Mesendoderm (in vitro differentiated cells): ENCODE results near the gene GALNT9. TPM values are rescaled to one million over a fixed set of nuclear protein-coding genes. Genes with fewer than 3 reads are reported as not detected.
A peak's percentile ranks its signal among the peaks of the same experiment; 100 is the strongest.
"Not testable (repeated sequence)": the region's sequence is repeated elsewhere in the genome, so short reads cannot be mapped to it uniquely, and the experiment has no call there.

ENCODE experiments used
- DNase-seq: peaks from one replicate; pipeline ENCODE4 v3.0.0; 2013
- H2AK5ac ChIP-seq: 2 replicates; pipeline ENCODE4 v1.6.1; 2013; ENCODE audit warnings: low read length, inconsistent platforms
- H2BK120ac ChIP-seq: 2 replicates; pipeline ENCODE4 v1.6.1; 2013; ENCODE audit warnings: low read depth, mild to moderate bottlenecking, low read length, moderate library complexity, mixed read lengths
- H2BK15ac ChIP-seq: replicated peaks from 2 replicates; pipeline ENCODE4 v1.6.1; 2013; ENCODE audit warnings: low read depth, mild to moderate bottlenecking, moderate library complexity
- H2BK5ac ChIP-seq: 2 replicates; pipeline ENCODE4 v1.6.1; 2013; ENCODE audit warnings: low read length, inconsistent platforms
- H3K18ac ChIP-seq: 2 replicates; pipeline ENCODE4 v1.6.1; 2013; ENCODE audit warnings: mild to moderate bottlenecking, low read length, mixed read lengths
- H3K23ac ChIP-seq: one replicate; pipeline ENCODE4 v1.6.1; 2013; ENCODE audit warnings: low read length
- H3K27ac ChIP-seq: 2 replicates; pipeline ENCODE4 v1.5.1; 2013; ENCODE audit warnings: low read depth, mild to moderate bottlenecking, inconsistent platforms, low read length, moderate library complexity
- H3K27me3 ChIP-seq: 2 replicates; pipeline ENCODE4 v1.6.1; 2013; ENCODE audit warnings: low read length, control low read depth, mild to moderate bottlenecking, inconsistent platforms; ENCODE audit not compliant: insufficient read depth, poor library complexity
- H3K36me3 ChIP-seq: 2 replicates; pipeline ENCODE4 v1.6.1; 2013; ENCODE audit warnings: low read length, inconsistent platforms; ENCODE audit not compliant: control insufficient read depth, insufficient read depth
- H3K4ac ChIP-seq: one replicate; pipeline ENCODE4 v1.6.1; 2013; ENCODE audit warnings: low read depth, mild to moderate bottlenecking, low read length, moderate library complexity
- H3K4me1 ChIP-seq: 2 replicates; pipeline ENCODE4 v1.6.1; 2013; ENCODE audit warnings: low read depth, low read length, inconsistent platforms; ENCODE audit not compliant: control insufficient read depth
- H3K4me2 ChIP-seq: 2 replicates; pipeline ENCODE4 v1.6.1; 2013; ENCODE audit warnings: low read length
- H3K4me3 ChIP-seq: 2 replicates; pipeline ENCODE4 v1.5.1; 2013; ENCODE audit warnings: mild to moderate bottlenecking, low read length
- H3K56ac ChIP-seq: one replicate; pipeline ENCODE4 v1.6.1; 2013; ENCODE audit warnings: low read length
- H3K79me1 ChIP-seq: 2 replicates; pipeline ENCODE4 v1.6.1; 2013; ENCODE audit warnings: low read length, inconsistent platforms
- H3K79me2 ChIP-seq: 2 replicates; pipeline ENCODE4 v1.6.1; 2013; ENCODE audit warnings: mild to moderate bottlenecking, low read length; ENCODE audit not compliant: control insufficient read depth, insufficient read depth
- H3K9ac ChIP-seq: 2 replicates; pipeline ENCODE4 v1.6.1; 2013; ENCODE audit warnings: low read length, inconsistent platforms
- H4K5ac ChIP-seq: one replicate; pipeline ENCODE4 v1.6.1; 2013; ENCODE audit warnings: low read length
- H4K8ac ChIP-seq: one replicate; pipeline ENCODE4 v1.6.1; 2013; ENCODE audit warnings: low read depth, mild to moderate bottlenecking, control low read depth, low read length, moderate library complexity
- WGBS: extraction: QIAGEN DNeasy Blood & Tissue Kit; methylation state at CpG from one replicate; pipeline ENCODE4 v1.1.7; 2013; ENCODE audit warnings: low lambda C conversion rate, missing lambda C conversion rate; ENCODE audit not compliant: insufficient coverage; ENCODE audit errors: extremely low coverage; 5-methylcytosine and 5-hydroxymethylcytosine counted together
- polyA plus RNA-seq, 2 experiments: library from polyadenylated mRNA; stranded (reverse); fragments of 200-250 nt; gene quantifications; one replicate each; pipeline ENCODE4 v1.2.3, GENCODE V29; 2013

GALNT9 gene
- 0.11 TPM for polyA plus RNA-seq (2013, experiment 1 of 2)
- 0.08 TPM for polyA plus RNA-seq (2013, experiment 2 of 2)

DNA sequence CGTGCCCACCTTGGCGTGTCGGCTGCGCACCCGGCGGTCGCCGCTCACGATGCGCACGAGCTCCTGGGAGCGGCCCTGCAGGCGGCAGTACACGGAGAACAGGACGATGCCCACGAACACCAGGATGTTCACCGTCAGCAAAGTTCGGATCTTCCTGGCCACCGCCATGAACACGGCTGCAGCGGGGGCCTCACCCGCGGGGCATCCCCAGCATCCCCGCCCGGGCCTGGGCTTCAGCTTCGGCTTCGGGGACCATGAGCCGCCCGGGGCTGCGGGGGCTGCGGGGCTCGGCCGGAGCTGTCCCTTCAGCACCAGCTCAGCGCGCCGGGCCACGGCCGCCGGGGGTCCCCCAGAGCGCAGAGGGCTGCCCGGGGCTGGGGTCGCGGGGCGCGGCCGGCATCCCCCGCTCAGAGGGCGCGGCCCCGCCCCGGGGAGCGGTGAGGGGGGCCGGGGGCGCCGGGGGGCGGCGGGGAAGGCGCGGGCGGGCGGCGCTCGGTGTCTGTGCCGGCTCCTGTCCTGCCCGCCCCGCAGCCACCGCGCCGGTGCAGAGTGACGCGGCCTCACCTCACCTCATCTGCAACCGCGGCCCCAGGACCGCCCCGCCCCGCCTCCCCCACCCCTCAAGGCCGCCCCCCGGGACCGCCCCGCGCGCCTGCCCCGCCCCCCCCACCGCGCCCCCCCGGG, at the start of gene GALNT9:
Gene GALNT9 (minus strand): TSS at position 554 of the 684 bp plus-strand sequence. CDS start 386 bp downstream, at position 168.
- H2BK15ac ChIP-seq: no peak within 1 kb of the TSS
- WGBS: no CpG with 5 or more reads among the region's 86 CpGs
- no peak within 1 kb of the TSS for H3K27ac ChIP-seq
- H3K9ac ChIP-seq: no peak within 1 kb of the TSS
- no peak within 1 kb of the TSS for H3K4ac ChIP-seq
- no peak within 1 kb of the TSS for H3K4me2 ChIP-seq
- H3K4me1 ChIP-seq: peaks cover 3% of the 10 kb centered on the region
- no peak within 1 kb of the TSS for H4K8ac ChIP-seq
- no peaks in the 10 kb centered on the region for H3K79me2 ChIP-seq
- DNase-seq: peak; percentile 31
- peaks cover 16% of the 10 kb centered on the region for H3K27me3 ChIP-seq
- H3K18ac ChIP-seq: no peak within 1 kb of the TSS
- no peak within 1 kb of the TSS for H2AK5ac ChIP-seq
- peak within 1 kb of the TSS; percentile 89 for H3K23ac ChIP-seq
- H4K5ac ChIP-seq: no peak within 1 kb of the TSS
- no peak within 1 kb of the TSS for H2BK5ac ChIP-seq
- H3K36me3 ChIP-seq: no peaks in the 10 kb centered on the region
- no peaks in the 10 kb centered on the region for H3K79me1 ChIP-seq
- H3K56ac ChIP-seq: no peak within 1 kb of the TSS
- no peak within 1 kb of the TSS for H2BK120ac ChIP-seq
- no peak within 1 kb of the TSS for H3K4me3 ChIP-seq

- not testable (repeated sequence) for H3K56ac ChIP-seq, H4K5ac ChIP-seq, H2BK120ac ChIP-seq, H3K9ac ChIP-seq, H2AK5ac ChIP-seq, H4K8ac ChIP-seq, H3K4me1 ChIP-seq, H3K18ac ChIP-seq, H3K27ac ChIP-seq, H3K23ac ChIP-seq, H3K4me2 ChIP-seq, H3K79me1 ChIP-seq, H3K4ac ChIP-seq, H3K36me3 ChIP-seq, DNase-seq, H3K79me2 ChIP-seq, H2BK5ac ChIP-seq, H3K4me3 ChIP-seq, H2BK15ac ChIP-seq
- no CpG with 5 or more reads among the region's 6 CpGs for WGBS
- peaks cover 42% of the 10 kb centered on the region for H3K27me3 ChIP-seq
Observed at GRCh38 chr12:132379057-132379456, 49.7 kb upstream of the GALNT9 start.

GRCh38 chr12:132377147-132377546, 47.8 kb upstream of the GALNT9 start:
- Histone ChIP-seq H3K18ac (no peak overlapping the region), H3K79me2 (no peaks in the 10 kb centered on the region), H3K9ac (no peak overlapping the region), H2BK5ac (no peak overlapping the region), H2BK15ac (no peak overlapping the region), H3K36me3 (no peaks in the 10 kb centered on the region), H2BK120ac (no peak overlapping the region), H4K5ac (no peak overlapping the region), H3K4me2 (no peak overlapping the region), H3K23ac (no peak overlapping the region), H3K79me1 (no peaks in the 10 kb centered on the region), H3K4ac (no peak overlapping the region), H3K4me1 (no peaks in the 10 kb centered on the region), H3K27me3 (peaks cover 40% of the 10 kb centered on the region), H3K4me3 (no peak overlapping the region), H2AK5ac (no peak overlapping the region), H4K8ac (no peak overlapping the region), H3K56ac (no peak overlapping the region), H3K27ac (no peak overlapping the region)
- DNase-seq: no peak
- WGBS: no CpG with 5 or more reads among the region's 2 CpGs

- H2BK15ac ChIP-seq: no peak overlapping the region
- no peak overlapping the region for H2AK5ac ChIP-seq
- WGBS: no CpG with 5 or more reads among the region's 10 CpGs
- H2BK120ac ChIP-seq: no peak overlapping the region
- H4K8ac ChIP-seq: no peak overlapping the region
- H3K4me1 ChIP-seq: no peaks in the 10 kb centered on the region
- H3K56ac ChIP-seq: no peak overlapping the region
- H3K4me3 ChIP-seq: no peak overlapping the region
- H4K5ac ChIP-seq: no peak overlapping the region
- no peak for DNase-seq
- H3K36me3 ChIP-seq: no peaks in the 10 kb centered on the region
- no peak overlapping the region for H3K27ac ChIP-seq
- no peak overlapping the region for H3K23ac ChIP-seq
- H3K27me3 ChIP-seq: peaks cover 40% of the 10 kb centered on the region
- no peaks in the 10 kb centered on the region for H3K79me1 ChIP-seq
- H3K79me2 ChIP-seq: no peaks in the 10 kb centered on the region
- no peak overlapping the region for H3K18ac ChIP-seq
- no peak overlapping the region for H3K9ac ChIP-seq
- no peak overlapping the region for H3K4ac ChIP-seq
- no peak overlapping the region for H2BK5ac ChIP-seq
- H3K4me2 ChIP-seq: no peak overlapping the region
Observed at GRCh38 chr12:132376464-132376830, 47.1 kb upstream of the GALNT9 start.

DNA sequence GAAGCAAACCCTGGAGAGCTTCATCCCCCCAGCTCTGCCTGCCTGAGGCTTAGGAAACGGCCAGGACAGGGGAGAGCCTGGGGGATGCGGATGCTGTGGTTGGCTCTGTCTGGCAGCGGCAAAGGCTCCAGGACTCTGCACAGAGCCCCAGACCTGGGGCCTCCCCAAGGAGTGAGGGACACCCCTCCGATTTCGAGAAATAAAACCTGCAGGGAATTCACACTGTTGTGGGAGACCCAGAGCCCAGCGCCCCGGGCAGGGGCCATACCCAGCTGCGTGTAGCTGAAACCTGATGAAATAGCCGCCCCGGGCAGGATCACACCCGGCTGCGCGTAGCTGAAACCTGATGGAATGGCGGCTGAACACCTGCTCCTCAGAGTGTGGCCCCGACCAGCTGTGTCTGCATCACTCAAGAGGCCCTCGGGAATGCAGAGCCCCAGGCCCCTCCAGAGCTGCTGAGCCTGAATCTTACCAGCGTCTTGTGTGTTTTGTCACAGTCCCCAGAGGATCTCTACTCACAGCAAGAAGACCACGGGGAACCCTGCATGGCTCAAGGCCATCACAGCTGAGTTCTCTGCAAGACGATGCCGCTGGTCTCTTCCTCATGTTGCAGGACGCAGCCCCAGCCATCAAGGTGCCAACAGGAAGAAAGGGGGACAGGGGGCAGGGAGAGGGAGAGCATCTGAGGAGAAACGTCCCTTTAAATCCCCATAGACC, 46.5 kb upstream of the GALNT9 start:
- Histone ChIP-seq H2BK5ac (no peak overlapping the region), H3K23ac (no peak overlapping the region), H2BK15ac (no peak overlapping the region), H2AK5ac (no peak overlapping the region), H3K4me1 (no peaks in the 10 kb centered on the region), H3K18ac (no peak overlapping the region), H3K4me2 (no peak overlapping the region), H3K79me1 (no peaks in the 10 kb centered on the region), H4K5ac (no peak overlapping the region), H3K27me3 (peaks cover 42% of the 10 kb centered on the region), H2BK120ac (no peak overlapping the region), H3K56ac (no peak overlapping the region), H3K4ac (no peak overlapping the region), H3K4me3 (no peak overlapping the region), H3K79me2 (no peaks in the 10 kb centered on the region), H3K27ac (no peak overlapping the region), H3K36me3 (no peaks in the 10 kb centered on the region), H4K8ac (no peak overlapping the region), H3K9ac (no peak overlapping the region)
- no peak for DNase-seq
- WGBS: no CpG with 5 or more reads among the region's 22 CpGs
